OCI-LY7 (cell line): Measurements from ENCODE around the gene CD6. TPM values are rescaled to one million over a fixed set of nuclear protein-coding genes. Genes with fewer than 3 reads are reported as not detected.

ENCODE experiments used
- BruUV-seq: library from RNA; stranded (reverse); fragments of 400-500 nt; replicated peaks from 2 replicates; lab custom pipeline; 2021; lab: Mats Ljungman, UMichigan
- CTCF ChIA-PET: fragments of 300-600 bp; sonication (Branson Sonifier 250); formaldehyde crosslinking; loops from one replicate; lab custom pipeline; 2022; ENCODE audit warnings: antibody characterized with exemption; ENCODE audit not compliant: unreplicated experiment; lab: Charles Lee
- POLR2A ChIA-PET: fragments of 300-600 bp; sonication (Branson Sonifier 250); formaldehyde crosslinking; loops from one replicate; lab custom pipeline; 2022; ENCODE audit warnings: antibody characterized with exemption; lab: Charles Lee
- DNase-seq: peaks from one replicate; pipeline ENCODE4 v3.0.0-alpha.2; 2015; ENCODE audit warnings: low spot score
- H2AFZ ChIP-seq: fragments of 200-600 bp; sonication (generic), shearing (Covaris generic); 2 replicates; pipeline ENCODE4 v1.6.1; 2014; ENCODE audit warnings: mild to moderate bottlenecking, antibody characterized with exemption, low read length, moderate library complexity
- H3K27ac ChIP-seq: fragments of 200-600 bp; sonication (generic); 2 replicates; pipeline ENCODE4 v1.5.1; 2014; ENCODE audit warnings: mixed run types, low read depth, mild to moderate bottlenecking, moderate library complexity, low read length, inconsistent platforms; ENCODE audit not compliant: poor library complexity, severe bottlenecking
- H3K36me3 ChIP-seq: fragments of 200-600 bp; sonication (generic); 2 replicates; pipeline ENCODE4 v1.6.1; 2014; ENCODE audit warnings: mild to moderate bottlenecking, antibody characterized with exemption, low read length, moderate library complexity, mixed read lengths; ENCODE audit not compliant: insufficient read depth
- H3K4me1 ChIP-seq: fragments of 200-600 bp; sonication (generic); 2 replicates; pipeline ENCODE4 v1.5.1; 2014; ENCODE audit warnings: mild to moderate bottlenecking, low read length; ENCODE audit not compliant: insufficient read depth, poor library complexity, severe bottlenecking
- H3K4me2 ChIP-seq: fragments of 200-600 bp; sonication (generic); 2 replicates; pipeline ENCODE4 v1.6.1; 2014; ENCODE audit warnings: mild to moderate bottlenecking, low read length
- H3K4me3 ChIP-seq: fragments of 200-600 bp; sonication (generic); 2 replicates; pipeline ENCODE4 v1.5.1; 2014; ENCODE audit warnings: mild to moderate bottlenecking, low read depth, low read length; ENCODE audit not compliant: poor library complexity, severe bottlenecking
- H3K79me2 ChIP-seq: fragments of 200-600 bp; sonication (generic); 2 replicates; pipeline ENCODE4 v1.6.1; 2016; ENCODE audit warnings: low read depth, mild to moderate bottlenecking, low read length, moderate library complexity, mixed read lengths; ENCODE audit not compliant: insufficient read depth
- H3K9me2 ChIP-seq: fragments of 200-600 bp; sonication (generic); 2 replicates; pipeline ENCODE4 v1.6.1; 2016; ENCODE audit warnings: mild to moderate bottlenecking, low read length, mixed read lengths; ENCODE audit not compliant: insufficient read depth
- H3K9me3 ChIP-seq: fragments of 200-600 bp; sonication (generic); 2 replicates; pipeline ENCODE4 v1.6.1; 2014; ENCODE audit warnings: mild to moderate bottlenecking, mixed run types, low read length, mixed read lengths
- H4K20me1 ChIP-seq: fragments of 200-600 bp; sonication (generic); 2 replicates; pipeline ENCODE4 v1.6.1; 2014; ENCODE audit warnings: mild to moderate bottlenecking, antibody characterized with exemption, low read length, moderate library complexity, mixed read lengths; ENCODE audit not compliant: insufficient read depth
- CTCF ChIP-seq: fragments of 200-600 bp; sonication (generic); conservative IDR thresholded peaks from 2 replicates; pipeline ENCODE4 v1.5.1; 2014; ENCODE audit warnings: mild to moderate bottlenecking, antibody characterized with exemption, low read length, moderate library complexity, mixed read lengths
- EZH2phosphoT487 ChIP-seq: fragments of 200-600 bp; sonication (generic); IDR thresholded peaks from 2 replicates; pipeline ENCODE4 v1.6.1; 2018; ENCODE audit warnings: low read depth, borderline replicate concordance, mild to moderate bottlenecking, mixed run types, antibody characterized with exemption, low read length, moderate library complexity, mixed read lengths
- intact Hi-C: fragments of 100-400 bp; cut with micrococcal nuclease; formaldehyde crosslinking; loops from one replicate; pipeline ENCODE4 v1.10.0; 2022; ENCODE audit not compliant: unreplicated experiment
- total RNA-seq, 2 experiments: library from RNA; depleted of rRNA in 1 of 2; stranded (reverse); fragments of >200 nt in 1 of 2; shearing (Covaris generic) in 1 of 2; gene quantifications; 2 replicates each; pipeline ENCODE4 v1.2.3, GENCODE V29; 2014 to 2022

CD6 gene
- total RNA-seq, 2 experiments from 2014 or later = not detected

- TF ChIP-seq EZH2phosphoT487 (no peak), CTCF (no peak)
- POLR2A ChIA-PET = no interaction called here
- no TSS peak for BruUV-seq
Measured at GRCh38 chr11:61034111-61034510, 62.6 kb downstream of the CD6 start.

GRCh38 chr11:61034704-61035525 is 63.4 kb downstream of the CD6 start:
- Histone ChIP-seq H3K9me3 (no peaks in the 10 kb centered on the region), H4K20me1 (no peaks in the 10 kb centered on the region), H3K4me2 (no peak overlapping the region), H3K27ac (no peak overlapping the region), H3K4me1 (no peaks in the 10 kb centered on the region), H3K36me3 (no peaks in the 10 kb centered on the region), H3K4me3 (no peak overlapping the region), H3K9me2 (no peaks in the 10 kb centered on the region), H2AFZ (no peak overlapping the region), H3K79me2 (no peaks in the 10 kb centered on the region)
- ChIA-PET CTCF (no interaction called here), POLR2A (no interaction called here)
- TF ChIP-seq EZH2phosphoT487 (no peak), CTCF (no peak)
- no peak for DNase-seq
- BruUV-seq = no TSS peak
- intact Hi-C loops = no loop called here

More at GRCh38 chr11:61034111-61034510, 62.6 kb downstream of the CD6 start:
- Histone ChIP-seq H3K4me2 (no peak overlapping the region), H3K4me3 (no peak overlapping the region), H3K27ac (no peak overlapping the region), H3K4me1 (no peaks in the 10 kb centered on the region), H3K9me2 (no peaks in the 10 kb centered on the region), H3K9me3 (no peaks in the 10 kb centered on the region), H3K36me3 (no peaks in the 10 kb centered on the region), H3K79me2 (no peaks in the 10 kb centered on the region), H4K20me1 (no peaks in the 10 kb centered on the region), H2AFZ (no peak overlapping the region)
- DNase-seq = no peak
- intact Hi-C loops = no loop called here
- CTCF ChIA-PET = no interaction called here

GRCh38 chr11:61035526-61035835 is 64.0 kb downstream of the CD6 start:
- CTCF ChIA-PET = no interaction called here
- no TSS peak for BruUV-seq

More at GRCh38 chr11:61035526-61035835, 64.0 kb downstream of the CD6 start:
- H4K20me1 ChIP-seq = no peaks in the 10 kb centered on the region
- intact Hi-C loops = no loop called here
- H3K9me2 ChIP-seq = no peaks in the 10 kb centered on the region
- no peak overlapping the region for H3K4me3 ChIP-seq
- no peaks in the 10 kb centered on the region for H3K4me1 ChIP-seq
- POLR2A ChIA-PET = interaction anchor here (0.6 kb wide), 1 partner anchor 119 kb away, joined by 3 read pairs; no protein-coding TSS in a partner anchor
- H3K36me3 ChIP-seq = no peaks in the 10 kb centered on the region
- no peak overlapping the region for H2AFZ ChIP-seq
- H3K79me2 ChIP-seq = no peaks in the 10 kb centered on the region
- H3K27ac ChIP-seq = no peak overlapping the region
- H3K4me2 ChIP-seq = no peak overlapping the region
- TF ChIP-seq EZH2phosphoT487 (no peak), CTCF (no peak)
- DNase-seq = no peak
- H3K9me3 ChIP-seq = no peaks in the 10 kb centered on the region
